GM23248 (cell line): ENCODE measurements around the gene ANO1. TPM values are rescaled to one million over a fixed set of nuclear protein-coding genes. Genes with fewer than 3 reads are reported as not detected.

Experiments
- DNase-seq: peaks from one replicate; pipeline ENCODE4 v3.0.0-alpha.2; 2015
- H2AFZ ChIP-seq: fragments of 200-600 bp; sonication (generic); 2 replicates; pipeline ENCODE4 v1.6.1; 2016; ENCODE audit warnings: antibody characterized with exemption
- H3F3A ChIP-seq: fragments of 200-600 bp; sonication (generic); 2 replicates; pipeline ENCODE4 v1.6.1; 2016; ENCODE audit warnings: mild to moderate bottlenecking, antibody characterized with exemption, mixed run types; ENCODE audit not compliant: insufficient read depth
- H3K27ac ChIP-seq: fragments of 200-600 bp; sonication (generic); 2 replicates; pipeline ENCODE4 v1.5.1; 2016; ENCODE audit warnings: mild to moderate bottlenecking
- H3K27me3 ChIP-seq: fragments of 200-600 bp; sonication (generic); replicated peaks from 2 replicates; pipeline ENCODE4 v1.6.1; 2016; ENCODE audit warnings: mild to moderate bottlenecking; ENCODE audit not compliant: insufficient read depth
- H3K36me3 ChIP-seq: fragments of 200-600 bp; sonication (generic); 2 replicates; pipeline ENCODE4 v1.6.1; 2016; ENCODE audit warnings: low read depth, mild to moderate bottlenecking
- H3K4me1 ChIP-seq: fragments of 200-600 bp; sonication (generic); 2 replicates; pipeline ENCODE4 v1.6.1; 2016; ENCODE audit warnings: mild to moderate bottlenecking; ENCODE audit not compliant: insufficient read depth
- H3K4me2 ChIP-seq: fragments of 200-600 bp; sonication (generic); one replicate; pipeline ENCODE4 v1.6.1; 2016; ENCODE audit warnings: mild to moderate bottlenecking; ENCODE audit not compliant: unreplicated experiment
- H3K4me3 ChIP-seq: fragments of 200-600 bp; sonication (generic); 2 replicates; pipeline ENCODE4 v1.5.1; 2016; ENCODE audit warnings: mild to moderate bottlenecking
- H3K79me2 ChIP-seq: fragments of 200-600 bp; sonication (generic); 2 replicates; pipeline ENCODE4 v1.6.1; 2016; ENCODE audit warnings: mild to moderate bottlenecking; ENCODE audit not compliant: insufficient read depth
- H3K9ac ChIP-seq: fragments of 200-600 bp; sonication (generic); 2 replicates; pipeline ENCODE4 v1.6.1; 2016; ENCODE audit warnings: mild to moderate bottlenecking
- H3K9me2 ChIP-seq: fragments of 200-600 bp; sonication (generic); 2 replicates; pipeline ENCODE4 v1.6.1; 2016; ENCODE audit warnings: mixed run types, mild to moderate bottlenecking, moderate library complexity; ENCODE audit not compliant: insufficient read depth
- H3K9me3 ChIP-seq: fragments of 200-600 bp; sonication (generic); one replicate; pipeline ENCODE4 v1.6.1; 2017; ENCODE audit warnings: low read depth
- H4K20me1 ChIP-seq: fragments of 200-600 bp; sonication (generic); 2 replicates; pipeline ENCODE4 v1.6.0; 2016; ENCODE audit not compliant: insufficient read depth
- EZH2 ChIP-seq: fragments of 200-600 bp; sonication (generic); IDR thresholded peaks from 2 replicates; pipeline ENCODE4 v1.6.1; 2018; ENCODE audit warnings: antibody characterized with exemption, mild to moderate bottlenecking; ENCODE audit not compliant: insufficient read depth, poor library complexity, severe bottlenecking
- EZH2phosphoT487 ChIP-seq: fragments of 200-600 bp; sonication (generic); IDR thresholded peaks from 2 replicates; pipeline ENCODE4 v1.6.1; 2018; ENCODE audit warnings: antibody characterized with exemption, moderate library complexity, mild to moderate bottlenecking, low read depth; ENCODE audit not compliant: insufficient read depth
- WGBS, 2 experiments: methylation state at CpG; one replicate each; pipeline ENCODE4 v1.1.6; 2015 to 2017; ENCODE audit warnings: low lambda C conversion rate in 2 of 2, low coverage in 1 of 2; ENCODE audit errors: missing lambda C conversion rate in 2 of 2; 5-methylcytosine and 5-hydroxymethylcytosine counted together
- in situ Hi-C: fragments of 300-500 bp; cut with MboI; formaldehyde crosslinking; loops from 2 replicates; pipeline ENCODE4 v1.15.0; 2020
- polyA plus RNA-seq: library from polyadenylated mRNA; unstranded; fragments of >200 nt; fragmentation: Nextera tagmentation; extraction: Ambion mirVana; gene quantifications from 2 replicates; pipeline ENCODE4 v1.2.1, GENCODE V29; 2016
- total RNA-seq: library from RNA; depleted of rRNA; stranded (reverse); fragments of >200 nt; shearing (Covaris generic); gene quantifications from 2 replicates; pipeline ENCODE4 v1.2.3, GENCODE V29; 2014

The ANO1 gene
- total and polyA plus RNA-seq, 2 experiments from 2014 or later, result 0.97 TPM; not detected in 1

- Histone ChIP-seq H2AFZ (no peak overlapping the region), H4K20me1 (no peaks in the 10 kb centered on the region), H3K36me3 (no peaks in the 10 kb centered on the region), H3K4me2 (no peak overlapping the region), H3K79me2 (no peaks in the 10 kb centered on the region), H3F3A (no peaks in the 10 kb centered on the region), H3K4me3 (no peak overlapping the region), H3K9me3 (no peaks in the 10 kb centered on the region), H3K27me3 (no peaks in the 10 kb centered on the region; the same call in 1 of the 2 replicates), H3K4me1 (no peaks in the 10 kb centered on the region), H3K9me2 (no peaks in the 10 kb centered on the region), H3K27ac (no peak overlapping the region), H3K9ac (no peak overlapping the region)
- no peak for DNase-seq
- 51 to 57% methylated on average over 11 of the region's 11 CpGs for WGBS, 2 experiments
- in situ Hi-C loops, result no loop called here
- TF ChIP-seq EZH2phosphoT487, result no peak
- TF ChIP-seq EZH2, result no peak
Observed at GRCh38 chr11:70040452-70040851, 37.7 kb upstream of the ANO1 start.

GRCh38 chr11:70040869-70041501 is 37.1 kb upstream of the ANO1 start:
- in situ Hi-C loops, result no loop called here
- Histone ChIP-seq H3K36me3 (no peaks in the 10 kb centered on the region), H3F3A (no peaks in the 10 kb centered on the region), H2AFZ (no peak overlapping the region), H3K9me3 (no peaks in the 10 kb centered on the region), H3K27ac (no peak overlapping the region), H3K4me2 (no peak overlapping the region), H3K4me3 (no peak overlapping the region), H3K4me1 (no peaks in the 10 kb centered on the region), H3K9me2 (no peaks in the 10 kb centered on the region), H3K9ac (no peak overlapping the region), H4K20me1 (no peaks in the 10 kb centered on the region), H3K79me2 (no peaks in the 10 kb centered on the region), H3K27me3 (no peaks in the 10 kb centered on the region; the same call in 1 of the 2 replicates)
- WGBS, 2 experiments, result 37 to 39% methylated on average over 4 of the region's 4 CpGs
- no peak for TF ChIP-seq EZH2phosphoT487
- no peak for TF ChIP-seq EZH2
- no peak for DNase-seq

- H3K4me3 ChIP-seq, result no peak overlapping the region
- no peaks in the 10 kb centered on the region for H3K36me3 ChIP-seq
- H4K20me1 ChIP-seq, result no peaks in the 10 kb centered on the region
- no peaks in the 10 kb centered on the region for H3K9me3 ChIP-seq
- 17 to 39% methylated on average over 1 of the region's 1 CpG for WGBS, 2 experiments
- H3F3A ChIP-seq, result no peaks in the 10 kb centered on the region
- H3K27me3 ChIP-seq, result peaks cover 19% of the 10 kb centered on the region
- TF ChIP-seq EZH2phosphoT487 (no peak), EZH2 (no peak)
- H3K4me2 ChIP-seq, result no peak overlapping the region
- H3K79me2 ChIP-seq, result no peaks in the 10 kb centered on the region
- no peak overlapping the region for H2AFZ ChIP-seq
- H3K9me2 ChIP-seq, result no peaks in the 10 kb centered on the region
- no peaks in the 10 kb centered on the region for H3K4me1 ChIP-seq
- in situ Hi-C loops, result no loop called here
- no peak overlapping the region for H3K9ac ChIP-seq
- no peak overlapping the region for H3K27ac ChIP-seq
- DNase-seq, result no peak
Observed at GRCh38 chr11:70043482-70043881, 34.6 kb upstream of the ANO1 start.

- WGBS, 2 experiments, result 18 to 32% methylated on average over 3 of the region's 3 CpGs
Observed at GRCh38 chr11:70046089-70046488, 32.0 kb upstream of the ANO1 start.

More at GRCh38 chr11:70046089-70046488, 32.0 kb upstream of the ANO1 start:
- H3F3A ChIP-seq, result no peaks in the 10 kb centered on the region
- no peak overlapping the region for H3K9ac ChIP-seq
- no peak for DNase-seq
- H3K4me2 ChIP-seq, result no peak overlapping the region
- H4K20me1 ChIP-seq, result no peaks in the 10 kb centered on the region
- TF ChIP-seq EZH2phosphoT487 (no peak), EZH2 (no peak)
- no peaks in the 10 kb centered on the region for H3K9me3 ChIP-seq
- no peak overlapping the region for H3K27ac ChIP-seq
- in situ Hi-C loops, result no loop called here
- H2AFZ ChIP-seq, result no peak overlapping the region
- peaks cover 30% of the 10 kb centered on the region for H3K27me3 ChIP-seq
- H3K79me2 ChIP-seq, result no peaks in the 10 kb centered on the region
- no peak overlapping the region for H3K4me3 ChIP-seq
- no peaks in the 10 kb centered on the region for H3K36me3 ChIP-seq
- H3K4me1 ChIP-seq, result no peaks in the 10 kb centered on the region
- no peaks in the 10 kb centered on the region for H3K9me2 ChIP-seq
